Skeletal muscle cell (primary cell): ENCODE measurements around the gene INTS11.
"Not testable (repeated sequence)": the region's sequence is repeated elsewhere in the genome, so short reads cannot be mapped to it uniquely, and the experiment has no call there.

ENCODE experiments used
- DNase-seq: peaks from one replicate; pipeline ENCODE4 v3.0.0-alpha.2; 2010; ENCODE audit warnings: low read depth
- H3K4me3 ChIP-seq: 2 replicates; pipeline ENCODE4 v1.5.1; 2011; ENCODE audit warnings: low read depth, mild to moderate bottlenecking, control low read depth, low read length, moderate library complexity

The INTS11 gene

DNA sequence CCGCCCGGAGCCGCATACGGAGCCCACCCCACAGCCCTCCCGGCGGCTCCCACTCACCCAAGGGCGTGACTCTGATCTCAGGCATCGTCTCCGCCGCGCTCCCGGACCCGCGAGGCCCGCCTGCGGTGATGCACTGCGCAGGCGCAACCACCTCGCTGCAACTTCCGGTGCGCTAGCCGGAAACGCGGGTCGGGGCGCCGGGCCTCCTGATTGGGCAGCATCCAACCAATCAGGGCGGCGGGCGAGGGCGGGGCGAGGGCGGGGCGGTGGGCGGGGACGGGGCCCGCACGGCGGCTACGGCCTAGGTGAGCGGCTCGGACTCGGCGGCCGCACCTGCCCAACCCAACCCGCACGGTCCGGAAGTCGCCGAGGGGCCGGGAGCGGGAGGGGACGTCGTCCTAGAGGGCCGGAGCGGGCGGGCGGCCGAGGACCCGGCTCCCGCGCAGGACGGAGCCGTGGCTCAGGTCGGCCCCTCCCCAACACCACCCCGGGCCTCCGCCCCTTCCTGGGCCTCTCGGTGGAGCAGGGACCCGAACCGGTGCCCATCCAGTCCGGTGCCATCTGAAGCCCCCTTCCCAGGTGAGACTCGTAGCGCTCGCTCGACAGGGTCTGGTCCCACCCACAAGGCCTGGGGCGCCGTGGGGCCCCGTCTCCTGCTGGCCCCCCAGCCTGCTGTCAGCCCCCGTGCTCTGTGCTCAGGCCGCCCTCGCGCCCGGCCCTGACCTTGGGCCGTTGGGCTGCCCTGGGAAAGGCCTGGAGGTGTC is at the start of gene INTS11, which contains the start of gene CPTP:
TSS of gene INTS11 (minus strand) at position 137 of the 764 bp plus-strand sequence. CDS start at position 85, 52 bp downstream.
TSS of gene CPTP (plus strand) at position 279 of the 764 bp plus-strand sequence. CDS start 2,109 bp downstream, outside the sequence.
- peak within 1 kb of the TSS; percentile 94 for H3K4me3 ChIP-seq
- peak; percentile 46 for DNase-seq

DNA sequence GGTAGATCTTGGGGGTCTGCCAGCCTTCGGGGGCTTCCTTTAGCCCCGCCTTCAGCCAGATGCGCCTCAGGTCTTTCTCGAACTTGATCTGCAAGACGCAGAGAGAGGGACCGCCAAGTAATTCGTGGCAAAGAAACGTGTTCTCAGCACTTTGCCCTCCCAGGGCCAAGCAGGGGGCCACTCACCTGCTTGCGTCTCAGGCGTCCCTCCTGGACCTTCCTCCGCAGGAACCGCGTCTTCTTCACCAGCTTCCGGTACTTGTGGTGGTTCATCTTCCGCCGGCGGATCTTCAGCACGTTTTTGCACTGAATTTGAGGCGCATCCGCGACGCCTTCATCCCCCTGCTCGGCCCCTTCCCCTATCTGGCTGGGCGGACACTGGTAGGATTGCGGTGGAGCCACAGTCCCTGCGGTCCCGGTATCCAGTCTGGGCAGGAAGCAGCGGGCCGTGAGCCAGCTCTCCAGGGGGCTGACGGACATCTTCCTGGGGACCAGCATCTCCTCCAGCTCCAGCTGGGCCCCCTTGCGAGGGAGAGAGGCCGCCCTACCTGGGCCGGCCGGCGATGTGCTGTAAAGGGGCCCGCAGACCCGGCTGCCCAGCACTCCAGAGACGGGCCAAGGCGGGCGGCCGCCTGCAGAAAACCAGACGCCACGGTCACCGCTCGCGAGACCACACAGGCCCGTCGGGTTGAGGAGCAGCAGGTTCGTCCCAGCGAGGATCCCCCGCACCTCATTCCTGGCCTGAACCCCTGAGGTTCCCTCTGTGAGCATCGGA is 49.5 kb upstream of the INTS11 start:
- no peak for DNase-seq
- peak overlapping the region; percentile 94 for H3K4me3 ChIP-seq

DNA sequence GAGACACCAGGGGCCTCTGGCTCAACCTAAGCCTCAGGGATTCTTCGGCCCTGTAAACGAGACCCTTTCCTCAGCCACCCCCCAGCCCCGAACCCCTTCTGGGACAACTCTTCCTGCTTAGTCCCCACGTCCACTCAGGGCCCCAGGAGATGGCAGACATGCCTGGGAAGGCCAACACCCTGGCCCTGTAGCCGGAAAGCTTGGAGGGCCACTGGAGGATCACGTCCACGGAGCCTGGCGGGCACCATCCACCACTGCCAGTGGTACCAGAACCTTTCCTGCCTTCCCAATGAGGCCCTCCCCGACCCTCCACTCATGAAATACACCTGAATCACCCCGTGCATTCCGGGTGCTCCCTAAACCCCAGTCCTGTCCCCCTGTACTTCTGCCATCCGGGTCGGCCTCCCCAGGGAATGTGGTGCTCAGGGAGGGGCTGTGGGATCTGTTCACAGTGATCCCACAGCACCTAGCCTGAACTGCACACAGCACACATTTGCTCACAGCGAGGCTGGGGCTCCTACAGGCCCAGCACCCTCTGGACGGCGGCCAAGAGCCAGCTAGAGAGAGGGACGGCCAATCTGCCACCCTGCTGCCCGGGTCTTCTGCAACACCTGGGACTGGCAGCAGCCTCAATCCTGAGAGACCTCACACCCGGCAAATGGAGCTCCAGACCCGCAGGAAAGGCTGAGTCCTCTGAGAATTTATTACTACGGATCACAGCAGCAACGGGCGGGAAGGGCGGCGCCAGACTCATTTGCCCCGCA is 48.8 kb upstream of the INTS11 start:
- no peak for DNase-seq
- H3K4me3 ChIP-seq, result no peak overlapping the region

DNA sequence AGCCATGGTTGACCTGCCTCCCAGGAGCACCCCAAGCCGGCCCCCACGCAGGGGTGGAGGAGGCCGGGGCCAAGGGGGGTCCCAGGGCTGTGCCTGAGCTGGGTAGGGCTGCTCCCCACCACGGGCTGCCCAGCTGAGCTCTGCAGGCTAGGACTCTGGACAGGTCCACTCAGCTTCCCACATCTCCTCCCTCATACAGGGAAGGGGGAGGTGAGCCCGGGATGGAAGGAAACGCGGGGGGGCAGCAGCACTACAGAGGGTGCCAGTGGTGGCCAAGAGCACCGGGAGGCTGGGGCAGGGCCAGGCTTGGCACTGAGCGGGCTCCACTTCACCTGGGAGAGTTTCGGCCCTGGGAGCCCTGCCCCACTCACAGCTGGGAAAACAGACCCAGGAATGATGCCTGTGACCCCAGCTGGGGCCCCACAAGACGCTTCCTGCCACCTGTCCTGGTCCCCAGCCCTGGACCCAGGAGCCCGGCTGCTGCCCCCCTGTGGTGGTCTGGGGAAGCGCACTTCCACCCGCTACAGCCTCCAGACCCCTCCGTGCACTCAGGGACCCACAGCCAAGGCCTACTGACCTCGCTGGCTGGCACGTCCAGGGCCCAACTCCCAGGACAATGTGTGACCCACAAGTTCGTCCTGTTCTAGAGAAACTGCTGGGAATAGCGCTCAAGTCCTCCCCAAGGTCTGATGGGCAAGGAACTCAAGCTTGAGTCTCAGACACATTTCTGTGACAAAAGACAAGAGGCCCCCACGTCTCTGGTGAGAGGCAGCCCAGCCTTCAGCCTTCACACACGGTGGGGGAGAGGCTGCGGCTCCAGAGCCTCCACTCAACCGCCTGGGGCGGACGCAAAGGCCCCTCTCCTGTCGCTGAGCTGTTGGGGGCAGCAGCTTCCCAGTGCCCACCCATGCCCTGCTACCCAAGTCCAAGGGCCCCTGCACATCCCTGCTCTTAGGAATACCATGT is 47.6 kb upstream of the INTS11 start:
- no peak for DNase-seq
- no peak overlapping the region for H3K4me3 ChIP-seq

DNA sequence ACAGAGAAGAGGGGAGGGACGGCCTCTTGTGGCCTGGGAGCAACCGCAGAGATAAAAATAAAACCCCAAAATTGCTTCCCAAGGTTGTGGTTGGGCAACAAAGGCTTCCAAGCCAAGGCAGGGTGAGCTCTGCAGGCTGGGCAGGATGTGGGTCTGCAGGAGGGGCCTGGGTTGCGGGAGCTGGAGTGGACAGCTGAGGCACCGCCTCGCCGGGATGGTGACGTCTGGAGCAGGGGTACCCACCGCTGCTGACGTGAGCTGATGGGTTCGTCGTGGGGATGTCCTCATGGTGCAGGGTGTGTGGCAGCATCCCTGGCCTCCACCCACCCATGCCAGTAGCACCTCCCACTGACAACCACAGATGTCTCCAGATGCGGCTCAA is 46.9 kb upstream of the INTS11 start:
- DNase-seq, result no peak
- H3K4me3 ChIP-seq, result no peak overlapping the region

DNA sequence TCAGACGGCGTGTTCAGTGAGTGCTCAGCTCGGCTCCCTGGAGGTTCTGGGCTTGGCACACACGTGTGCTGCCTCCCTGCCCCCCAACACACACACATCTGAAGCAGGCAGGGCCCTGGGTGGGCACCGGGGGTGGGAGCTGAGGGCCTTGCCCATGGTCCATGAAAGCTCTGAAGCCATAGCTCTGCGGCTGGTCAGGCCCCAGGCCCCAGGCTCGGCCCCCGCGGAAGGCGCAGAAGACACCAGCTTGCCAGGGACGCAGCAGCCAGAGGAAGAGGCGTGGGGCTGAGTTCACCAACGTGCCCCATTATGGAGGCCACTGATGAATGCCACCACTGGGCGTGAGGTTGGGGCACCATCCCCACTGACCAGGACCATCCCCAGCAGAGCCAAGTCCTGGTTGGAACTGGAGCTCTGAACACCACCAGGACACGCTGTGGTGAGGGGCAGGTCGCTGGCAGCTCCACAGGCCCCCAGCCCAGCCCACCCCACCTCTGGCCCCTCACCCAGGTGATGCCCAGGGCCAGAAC is 46.4 kb upstream of the INTS11 start:
- DNase-seq, result no peak
- H3K4me3 ChIP-seq, result no peak overlapping the region

DNA sequence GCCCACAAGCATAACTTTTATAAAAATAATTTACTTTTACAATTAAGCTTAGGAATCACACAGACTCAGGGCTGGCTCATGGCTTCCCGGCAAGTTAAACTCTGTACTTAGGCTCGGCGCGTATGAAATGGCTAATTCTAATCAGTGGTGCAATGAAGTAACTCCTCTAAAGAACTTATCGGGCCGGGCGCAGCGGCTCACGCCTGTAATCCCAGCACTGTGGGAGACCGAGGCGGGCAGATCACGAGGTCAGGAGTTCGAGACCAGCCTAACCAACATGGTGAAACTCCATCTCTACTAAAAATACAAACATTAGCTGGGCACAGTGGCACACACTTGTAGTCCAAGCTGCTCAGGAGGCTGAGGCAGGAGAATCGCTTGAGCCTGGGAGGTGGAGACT is 45.6 kb upstream of the INTS11 start:
- not testable (repeated sequence) for DNase-seq, H3K4me3 ChIP-seq

DNA sequence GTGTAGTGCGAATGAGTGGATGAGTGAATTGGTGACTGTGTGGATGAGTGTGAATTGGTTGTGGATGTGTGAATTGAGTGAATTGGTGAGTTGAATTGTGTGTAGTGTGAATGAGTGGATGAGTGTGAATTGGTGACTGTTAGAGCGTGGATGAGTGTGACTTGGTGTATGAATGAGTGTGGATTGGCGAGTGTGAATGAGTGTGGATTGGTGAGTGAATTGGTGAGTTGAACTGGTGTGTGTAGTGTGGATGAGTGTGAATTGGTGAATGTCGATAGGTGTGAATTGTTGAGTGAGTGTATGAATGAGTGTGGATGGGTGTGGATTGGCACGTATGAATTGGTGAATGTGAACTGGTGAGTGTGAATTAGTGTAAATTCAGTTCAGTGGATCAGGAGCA is 42.9 kb upstream of the INTS11 start:
- no peak overlapping the region for H3K4me3 ChIP-seq
- no peak for DNase-seq

DNA sequence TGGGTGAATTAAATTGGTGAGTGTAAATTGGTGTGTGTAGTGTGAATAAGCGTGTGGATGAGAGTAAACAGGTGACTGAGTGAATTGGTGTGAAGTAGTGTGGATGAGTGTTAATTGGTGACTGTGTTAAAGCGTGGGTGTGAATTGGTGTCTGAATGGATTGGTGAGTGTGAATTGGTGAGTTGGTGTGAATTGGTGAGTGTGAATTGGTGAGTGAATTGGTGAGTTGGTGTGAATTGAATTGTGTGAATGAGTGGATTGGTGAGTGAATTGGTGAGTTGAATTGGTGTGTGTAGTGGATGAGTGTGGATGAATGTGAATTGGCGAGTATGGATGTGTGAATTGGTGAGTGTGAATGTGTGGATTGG is 42.2 kb upstream of the INTS11 start:
- DNase-seq, result no peak
- no peak overlapping the region for H3K4me3 ChIP-seq

DNA sequence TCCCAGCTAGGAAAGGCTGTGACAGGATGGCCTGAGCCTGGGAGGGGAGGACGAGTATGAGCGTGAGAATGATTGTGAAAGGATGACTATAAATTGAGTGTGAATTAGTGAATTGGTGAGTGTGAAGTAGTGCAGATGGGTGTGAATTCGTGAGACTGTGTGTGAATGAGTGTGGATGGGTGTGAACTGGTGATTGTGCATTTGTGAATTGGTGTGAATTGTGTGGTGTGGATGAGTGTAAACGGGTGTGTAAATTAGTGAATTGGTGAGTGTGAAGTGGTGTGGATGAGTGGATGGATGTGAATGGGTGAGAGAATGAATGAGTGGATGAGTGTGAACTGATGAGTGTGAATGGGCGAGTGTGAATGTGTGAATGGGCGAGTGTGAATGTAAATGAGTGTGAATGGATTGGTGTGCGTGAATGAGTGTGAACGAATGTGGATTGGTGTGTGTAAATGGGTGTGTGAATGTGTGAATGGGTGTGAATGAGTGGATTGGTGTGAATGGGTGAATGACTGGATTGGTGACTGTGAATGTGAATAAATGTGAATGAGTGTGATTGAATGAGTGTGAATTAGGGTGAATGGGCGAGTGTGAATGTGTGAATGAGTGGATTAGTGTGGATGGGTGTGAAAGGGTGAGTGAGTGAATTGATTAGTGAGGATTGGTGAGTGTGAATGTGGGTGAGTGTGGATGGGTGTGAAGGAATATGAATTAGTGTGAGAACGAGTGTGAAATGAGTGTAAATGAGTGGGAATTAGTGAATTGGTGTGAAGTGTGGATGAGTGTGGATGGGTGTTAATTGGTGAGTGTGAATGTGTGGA is 41.6 kb upstream of the INTS11 start:
- H3K4me3 ChIP-seq, result no peak overlapping the region
- no peak for DNase-seq

DNA sequence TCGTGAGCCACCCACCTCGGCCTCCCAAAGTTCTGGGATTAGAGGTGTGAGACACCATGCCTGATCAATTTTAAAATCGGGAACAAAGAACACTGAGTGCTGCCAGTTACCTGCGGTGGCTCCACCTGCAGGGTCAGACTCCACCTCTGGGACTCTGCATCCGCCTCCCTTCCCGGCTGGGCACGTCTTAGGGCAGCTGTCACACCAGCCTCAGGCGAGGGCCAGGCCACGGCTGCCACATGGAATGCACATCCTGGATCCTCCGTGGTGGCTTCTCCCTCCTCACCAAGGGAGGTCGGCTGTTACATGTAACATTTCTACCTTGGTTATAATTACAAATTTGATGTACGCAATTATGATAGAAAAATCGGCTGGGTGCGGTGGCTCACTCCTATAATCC is 39.8 kb upstream of the INTS11 start:
- no peak overlapping the region for H3K4me3 ChIP-seq
- no peak for DNase-seq

DNA sequence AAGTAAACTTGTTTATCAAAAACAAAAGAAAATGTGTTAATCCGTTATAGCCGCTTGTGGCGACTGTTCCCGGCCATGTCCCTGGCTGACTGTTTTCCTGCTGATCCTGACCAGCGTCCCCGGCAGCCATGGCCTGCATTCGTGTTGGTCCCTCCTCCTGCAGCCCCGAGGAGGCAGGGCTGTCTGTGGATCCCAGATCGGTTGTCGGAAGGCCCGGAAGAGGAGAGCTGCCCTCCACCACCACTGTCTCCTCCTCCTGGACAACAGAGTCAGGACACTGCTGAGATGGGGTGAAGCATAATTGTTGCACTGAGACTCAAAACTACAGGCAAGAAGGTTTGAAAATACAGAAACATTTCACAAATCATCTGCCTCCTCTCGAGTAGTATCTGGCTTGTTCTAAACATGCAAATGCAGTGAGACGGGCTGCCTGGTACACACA is 37.5 kb upstream of the INTS11 start:
- DNase-seq, result peak; percentile 52
- H3K4me3 ChIP-seq, result no peak overlapping the region

DNA sequence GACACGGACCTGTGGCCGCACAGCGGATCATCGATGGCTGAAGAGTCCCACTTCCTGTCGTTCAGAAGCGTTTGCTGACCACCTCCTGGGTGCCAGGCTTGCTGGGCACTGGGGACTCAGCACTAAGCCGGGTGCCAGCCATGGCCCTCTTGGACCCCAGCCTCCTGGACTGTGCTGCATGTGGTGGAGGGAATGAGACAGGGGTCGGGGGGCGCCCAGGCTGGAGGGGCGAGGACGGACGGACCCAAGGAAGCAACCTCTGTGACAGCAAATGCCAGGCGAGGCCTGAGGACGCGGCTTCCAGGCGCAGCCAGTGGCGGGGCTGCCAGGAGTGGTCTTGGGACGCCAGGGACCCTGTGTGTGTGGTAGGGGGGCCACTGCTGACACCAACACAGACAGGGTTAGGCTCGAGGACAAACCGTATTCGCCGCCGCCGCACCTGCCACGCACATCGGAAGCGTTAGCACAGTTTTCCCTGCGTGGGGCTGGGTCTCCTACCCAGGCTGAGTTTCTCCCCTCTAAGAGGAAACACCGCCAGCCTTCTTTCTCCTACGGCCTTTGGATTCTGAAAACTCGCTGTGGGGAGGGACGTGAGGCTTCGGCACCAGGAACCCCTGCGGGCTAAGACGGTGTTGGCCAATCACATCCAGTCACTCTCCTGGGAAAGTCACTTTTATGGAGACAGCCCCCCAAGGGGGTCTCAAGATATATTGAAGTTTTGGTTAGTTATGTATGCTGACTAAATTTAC is 36.9 kb upstream of the INTS11 start:
- no peak for DNase-seq
- no peak overlapping the region for H3K4me3 ChIP-seq

DNA sequence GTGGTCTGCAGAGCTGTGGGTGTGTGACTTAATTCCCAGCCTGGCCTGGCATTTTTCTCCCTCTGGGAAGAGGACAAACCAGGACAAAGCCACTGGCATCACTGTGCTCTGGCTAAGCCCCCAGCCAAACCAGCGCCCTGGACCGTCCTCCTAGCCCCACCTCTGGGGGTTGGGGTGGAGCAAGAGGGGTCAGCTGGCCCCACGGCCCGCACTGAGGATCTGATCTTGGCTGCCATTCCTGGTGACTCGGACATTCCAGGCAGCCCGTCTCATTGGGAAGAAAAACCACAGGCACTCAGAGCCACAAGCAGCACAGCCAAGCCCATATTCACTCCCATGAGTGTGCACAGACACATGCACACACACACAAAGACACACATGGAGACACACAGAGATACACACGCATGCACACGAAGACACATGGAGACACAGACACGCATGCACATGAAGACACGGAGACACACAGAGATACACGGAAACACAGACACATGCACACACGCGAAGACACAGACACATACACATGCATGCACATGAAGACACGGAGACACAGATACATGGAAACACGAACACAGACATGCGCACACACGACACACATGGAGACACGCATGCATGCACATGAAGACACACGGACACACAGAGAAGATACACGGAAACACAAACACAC is 36.2 kb upstream of the INTS11 start:
- peak; percentile 68 for DNase-seq
- H3K4me3 ChIP-seq, result no peak overlapping the region

DNA sequence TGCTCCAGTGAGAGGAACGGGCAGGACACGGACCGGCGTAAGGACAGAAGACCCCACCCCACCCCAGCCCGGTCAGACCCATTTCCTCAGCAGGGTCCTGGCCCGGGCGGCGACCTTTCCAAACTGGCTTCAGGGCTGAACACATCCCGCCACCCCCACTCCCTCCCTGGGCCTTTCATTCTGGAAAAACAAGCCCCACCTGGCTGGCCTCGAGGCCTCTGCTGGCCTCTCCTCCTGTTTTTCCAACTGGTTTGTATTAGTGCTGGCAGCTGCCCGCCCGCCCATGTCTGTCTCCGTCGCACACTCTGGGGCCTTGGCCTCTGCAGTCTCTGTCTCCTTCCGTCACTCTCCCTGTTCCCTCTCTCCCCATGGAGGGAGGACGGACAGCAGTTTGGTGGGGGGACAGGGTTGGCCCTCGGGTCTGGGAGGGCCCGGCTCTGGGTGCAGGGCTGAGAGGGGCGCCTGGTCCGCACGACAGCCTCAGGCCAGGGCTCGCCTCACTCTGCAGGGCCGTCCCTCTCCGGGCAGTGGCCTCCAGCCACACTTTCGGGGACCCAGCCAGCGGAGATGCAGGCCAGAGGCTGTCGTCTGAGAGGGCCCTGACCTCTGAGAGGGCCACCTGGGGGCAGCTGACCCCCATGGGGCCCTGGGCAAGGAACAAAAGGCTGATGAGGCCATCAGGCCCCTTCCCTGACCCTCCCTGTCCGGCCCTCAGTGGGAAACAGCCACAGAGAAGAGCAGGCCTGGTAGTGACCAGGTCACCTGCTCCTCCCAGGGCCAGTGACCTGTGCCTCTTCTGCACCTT is 35.4 kb upstream of the INTS11 start:
- DNase-seq, result no peak
- H3K4me3 ChIP-seq, result no peak overlapping the region

DNA sequence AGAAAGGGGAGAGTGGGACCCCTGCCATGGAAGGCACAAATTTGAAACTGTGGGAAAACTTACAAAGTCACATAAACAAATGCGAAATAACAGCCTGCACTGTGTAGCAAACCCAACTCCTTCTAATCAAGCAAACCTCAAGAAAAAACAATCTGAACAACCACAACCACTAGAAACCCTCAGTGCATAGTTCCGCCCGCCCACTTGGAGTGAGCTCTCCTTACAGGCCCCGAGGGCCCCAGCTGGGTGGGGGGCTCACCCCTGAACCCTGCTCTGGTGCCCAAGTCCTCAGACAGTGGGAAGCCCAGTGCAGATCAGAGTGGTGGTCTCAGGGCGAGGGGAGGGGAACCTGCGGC is 34.8 kb upstream of the INTS11 start:
- peak overlapping the region; percentile 80 for H3K4me3 ChIP-seq
- DNase-seq, result no peak
